GM12878 (cell line): Measurements from ENCODE around the gene PRRG3. TPM values are rescaled to one million over a fixed set of nuclear protein-coding genes. Genes with fewer than 3 reads are reported as not detected.

Source experiments
- ATAC-seq: fragments of 200-7000 bp; cut with Tn5 transposase; 3 replicates; pipeline ENCODE4 v1.9.1; 2020; ENCODE audit warnings: mild to moderate bottlenecking, moderate library complexity
- BruUV-seq: library from RNA; stranded (reverse); fragments of 400-500 nt; replicated peaks from 2 replicates; lab custom pipeline; 2021; lab: Mats Ljungman, UMichigan
- CTCF ChIA-PET: fragments of 300-600 bp; sonication (Branson Sonifier 250); formaldehyde crosslinking; extraction: SDS; loops from one replicate; lab custom pipeline; 2021; ENCODE audit warnings: inconsistent platforms; lab: Yijun Ruan, JAX
- POLR2A ChIA-PET: fragments of 350-600 bp; formaldehyde crosslinking; extraction: SDS; loops from one replicate; lab custom pipeline; 2021; ENCODE audit warnings: inconsistent platforms; lab: Charles Lee
- RAD21 ChIA-PET: fragments of 300-600 bp; sonication (Branson Sonifier 250); formaldehyde crosslinking; loops from one replicate; lab custom pipeline; 2023; ENCODE audit warnings: antibody characterized with exemption; ENCODE audit not compliant: unreplicated experiment; lab: Charles Lee
- SMC1A ChIA-PET: fragments of 300-600 bp; sonication (Branson Sonifier 250); formaldehyde crosslinking; loops from one replicate; lab custom pipeline; 2023; ENCODE audit not compliant: unreplicated experiment, uncharacterized antibody; lab: Charles Lee
- DNase-seq: peaks from one replicate; pipeline ENCODE4 v3.0.0-alpha.2; 2011; ENCODE audit warnings: low read depth, low spot score
- FAIRE-seq: peaks from 3 replicates; lab custom pipeline; 2011; peaks lifted over from hg19 to GRCh38; lab: Jason Lieb, UNC
- H2AFZ ChIP-seq: 2 replicates; pipeline ENCODE4 v1.6.0; 2011; ENCODE audit warnings: low read depth, low read length, control low read depth; ENCODE audit not compliant: control insufficient read depth
- H3K27ac ChIP-seq: 2 replicates; pipeline ENCODE4 v1.5.1; 2011; ENCODE audit warnings: control low read depth; ENCODE audit not compliant: control insufficient read depth, insufficient read depth
- H3K27me3 ChIP-seq, 2 experiments: replicated peaks in 1 of 2; 2 replicates each; pipeline versions ENCODE4 v1.6.0 to v1.6.1; 2011; ENCODE audit warnings: low read length in 1 of 2; ENCODE audit not compliant: control insufficient read depth in 2 of 2, insufficient read depth in 2 of 2
- H3K36me3 ChIP-seq, 2 experiments: 2 replicates each; pipeline ENCODE4 v1.5.1; 2011; ENCODE audit warnings: low read length in 1 of 2; ENCODE audit not compliant: control insufficient read depth in 2 of 2, insufficient read depth in 2 of 2
- H3K4me1 ChIP-seq: 2 replicates; pipeline ENCODE4 v1.6.1; 2011; ENCODE audit warnings: mild to moderate bottlenecking, low read length, moderate library complexity, mixed read lengths; ENCODE audit not compliant: control insufficient read depth, insufficient read depth
- H3K4me2 ChIP-seq: 2 replicates; pipeline ENCODE4 v1.6.0; 2011; ENCODE audit warnings: control low read depth; ENCODE audit not compliant: control insufficient read depth, insufficient read depth
- H3K4me3 ChIP-seq: fragments of 200-600 bp; sonication (generic); 2 replicates; pipeline ENCODE4 v1.5.1; 2016
- H3K79me2 ChIP-seq: 2 replicates; pipeline ENCODE4 v1.6.0; 2011; ENCODE audit warnings: low read length; ENCODE audit not compliant: control insufficient read depth, insufficient read depth
- H3K9ac ChIP-seq: 2 replicates; pipeline ENCODE4 v1.8.0; 2011; ENCODE audit warnings: low read length, control low read depth, mixed read lengths; ENCODE audit not compliant: control insufficient read depth, insufficient read depth
- H3K9me3 ChIP-seq: replicated peaks from 3 replicates; pipeline ENCODE4 v1.5.1; 2011; ENCODE audit warnings: mild to moderate bottlenecking, low read length; ENCODE audit not compliant: control insufficient read depth, insufficient read depth
- H4K20me1 ChIP-seq: 2 replicates; pipeline ENCODE4 v1.6.0; 2011; ENCODE audit not compliant: control insufficient read depth, insufficient read depth
- DPF2 ChIP-seq: fragments of 450-650 bp; IDR thresholded peaks from 2 replicates; pipeline ENCODE4 v1.6.1; 2017; ENCODE audit warnings: mild to moderate bottlenecking
- ETV6 ChIP-seq, 2 experiments: fragments of 450-650 bp in 1 of 2; IDR thresholded peaks in 1 of 2; conservative IDR thresholded peaks in 1 of 2; 2 replicates each; pipeline ENCODE4 v1.6.1; 2014; ENCODE audit warnings: antibody characterized with exemption in 1 of 2, borderline replicate concordance in 1 of 2, low read depth in 1 of 2, mild to moderate bottlenecking in 1 of 2, moderate library complexity in 1 of 2
- JUND ChIP-seq: IDR thresholded peaks from 2 replicates; pipeline ENCODE4 v1.6.1; 2012; ENCODE audit warnings: low read depth, mild to moderate bottlenecking, low read length, improper control_type of control experiment, moderate library complexity
- KAT2A ChIP-seq: conservative IDR thresholded peaks from 2 replicates; pipeline ENCODE4 v1.6.1; 2011; ENCODE audit warnings: low read depth, low read length; ENCODE audit not compliant: control insufficient read depth
- MTA2 ChIP-seq: fragments of 450-650 bp; IDR thresholded peaks from 2 replicates; pipeline ENCODE4 v1.6.1; 2016; ENCODE audit warnings: low read depth, mild to moderate bottlenecking, moderate library complexity
- NBN ChIP-seq: fragments of 450-650 bp; IDR thresholded peaks from 2 replicates; pipeline ENCODE4 v1.6.1; 2016
- NFYA ChIP-seq: IDR thresholded peaks from 2 replicates; pipeline ENCODE4 v1.6.1; 2011; ENCODE audit warnings: low read depth, mild to moderate bottlenecking, low read length, improper control_type of control experiment, borderline replicate concordance
- RAD51 ChIP-seq: fragments of 450-650 bp; IDR thresholded peaks from 2 replicates; pipeline ENCODE4 v1.6.1; 2016; ENCODE audit warnings: moderate library complexity, mild to moderate bottlenecking, inconsistent platforms
- SIN3A ChIP-seq: IDR thresholded peaks from 2 replicates; pipeline ENCODE4 v1.6.1; 2012; ENCODE audit warnings: low read depth, low read length, improper control_type of control experiment
- SRF ChIP-seq, 2 experiments: IDR thresholded peaks; 2 replicates each; pipeline ENCODE4 v1.6.1; 2011; ENCODE audit warnings: low read depth in 2 of 2, low read length in 2 of 2, mild to moderate bottlenecking in 1 of 2, moderate library complexity in 1 of 2
- SUPT20H ChIP-seq: IDR thresholded peaks from 2 replicates; pipeline ENCODE4 v1.6.1; 2011; ENCODE audit warnings: low read depth, mild to moderate bottlenecking, low read length, moderate library complexity, borderline replicate concordance; ENCODE audit not compliant: control insufficient read depth
- ZNF217 ChIP-seq: fragments of 450-650 bp; IDR thresholded peaks from 2 replicates; pipeline ENCODE4 v1.6.1; 2017; ENCODE audit warnings: antibody characterized with exemption, mild to moderate bottlenecking
- WGBS: methylation state at CpG from one replicate; pipeline ENCODE4 v1.1.6; 2016; ENCODE audit warnings: low lambda C conversion rate; ENCODE audit not compliant: insufficient replicate concordance, insufficient coverage; ENCODE audit errors: missing lambda C conversion rate; 5-methylcytosine and 5-hydroxymethylcytosine counted together
- in situ Hi-C: fragments of 300-500 bp; cut with MboI; formaldehyde crosslinking; loops from 9 replicates; pipeline ENCODE4 v1.14.3; 2018; ENCODE audit warnings: mixed read lengths
- intact Hi-C: fragments of 100-400 bp; cut with micrococcal nuclease; formaldehyde crosslinking; loops from one replicate; pipeline ENCODE4 v1.14.2; 2022; ENCODE audit not compliant: unreplicated experiment
- polyA plus RNA-seq, 11 experiments: library from polyadenylated mRNA; depleted of rRNA in 4 of 11; unstranded in 6 of 11; stranded (reverse) in 5 of 11; fragments of >200 nt; fragmentation: Nextera tagmentation in 4 of 11; fragmentation: Illumina TruSeq in 1 of 11; extraction: Ambion mirVana in 4 of 11; extraction: Trizol in 1 of 11; gene quantifications; 1 replicate in 1 of 11; 2 replicates in 10 of 11; pipeline versions ENCODE4 v1.2.1 to v1.2.3, GENCODE V29; 2011 to 2016; ENCODE audit warnings: inconsistent platforms in 2 of 11, missing spikeins in 2 of 11, low read depth in 1 of 11
- total RNA-seq, 4 experiments: library from RNA; depleted of rRNA in 3 of 4; stranded (reverse); fragments of >200 nt in 3 of 4; fragmentation: Illumina TruSeq in 1 of 4; extraction: Trizol in 1 of 4; gene quantifications; 2 replicates each; pipeline versions ENCODE4 v1.2.1 to v1.2.3, GENCODE V29; 2013 to 2021
- TF ChIP-seq, protein P1 (sequence below): fragments of 450-650 bp; IDR thresholded peaks from 2 replicates; pipeline ENCODE4 v1.6.1; 2018; ENCODE audit warnings: borderline replicate concordance, mild to moderate bottlenecking; ENCODE audit not compliant: partially characterized antibody
- TF ChIP-seq, protein P2 (sequence below): IDR thresholded peaks from 2 replicates; pipeline ENCODE4 v1.6.1; 2011; ENCODE audit warnings: low read depth, mild to moderate bottlenecking, low read length, moderate library complexity, borderline replicate concordance; ENCODE audit errors: extremely low read depth
- TF ChIP-seq, protein P3 (sequence below): fragments of 450-650 bp; formaldehyde crosslinking; IDR thresholded peaks from 2 replicates; pipeline ENCODE4 v1.4.0; 2022; ENCODE audit warnings: mild to moderate bottlenecking, moderate library complexity

Gene PRRG3
- total and polyA plus RNA-seq, 10 of the 15 experiments (the other 5 are each of a cell fraction or from before 2014, with no cell fraction given): under 0.01 TPM; not detected in 9

- TF ChIP-seq, protein P1, sequence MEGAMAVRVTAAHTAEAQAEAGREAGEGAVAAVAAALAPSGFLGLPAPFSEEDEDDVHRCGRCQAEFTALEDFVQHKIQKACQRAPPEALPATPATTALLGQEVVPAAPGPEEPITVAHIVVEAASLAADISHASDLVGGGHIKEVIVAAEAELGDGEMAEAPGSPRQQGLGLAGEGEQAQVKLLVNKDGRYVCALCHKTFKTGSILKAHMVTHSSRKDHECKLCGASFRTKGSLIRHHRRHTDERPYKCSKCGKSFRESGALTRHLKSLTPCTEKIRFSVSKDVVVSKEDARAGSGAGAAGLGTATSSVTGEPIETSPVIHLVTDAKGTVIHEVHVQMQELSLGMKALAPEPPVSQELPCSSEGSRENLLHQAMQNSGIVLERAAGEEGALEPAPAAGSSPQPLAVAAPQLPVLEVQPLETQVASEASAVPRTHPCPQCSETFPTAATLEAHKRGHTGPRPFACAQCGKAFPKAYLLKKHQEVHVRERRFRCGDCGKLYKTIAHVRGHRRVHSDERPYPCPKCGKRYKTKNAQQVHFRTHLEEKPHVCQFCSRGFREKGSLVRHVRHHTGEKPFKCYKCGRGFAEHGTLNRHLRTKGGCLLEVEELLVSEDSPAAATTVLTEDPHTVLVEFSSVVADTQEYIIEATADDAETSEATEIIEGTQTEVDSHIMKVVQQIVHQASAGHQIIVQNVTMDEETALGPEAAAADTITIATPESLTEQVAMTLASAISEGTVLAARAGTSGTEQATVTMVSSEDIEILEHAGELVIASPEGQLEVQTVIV: no peak
Measured at GRCh38 chrX:151745651-151746050, 50.4 kb downstream of the PRRG3 start (continued).

GRCh38 chrX:151746502-151746901 lies 51.2 kb downstream of the PRRG3 start:
- ATAC-seq (no peak), DNase-seq (no peak), FAIRE-seq (no peak)
- in situ Hi-C loops: no loop called here
- Histone ChIP-seq H3K9me3 (no peaks in the 10 kb centered on the region), H2AFZ (no peak overlapping the region), H3K4me2 (no peak overlapping the region), H3K4me3 (no peak overlapping the region), H3K36me3 (no peaks in the 10 kb centered on the region), H3K4me1 (no peaks in the 10 kb centered on the region), H3K27ac (no peak overlapping the region), H3K79me2 (no peaks in the 10 kb centered on the region), H3K9ac (no peak overlapping the region), H3K27me3 (no peaks in the 10 kb centered on the region; a peak in 1 of 4 replicates), H4K20me1 (no peaks in the 10 kb centered on the region)
- ChIA-PET POLR2A (no interaction called here), SMC1A (interaction anchor here (0.8 kb wide), 1 partner anchor 14 kb away, joined by 3 read pairs; no protein-coding TSS in a partner anchor), RAD21 (no interaction called here), CTCF (interaction anchor here (0.8 to 0.9 kb wide), 2 partner anchors 1064 to 1078 kb away, joined by 3 read pairs; no protein-coding TSS in a partner anchor)
- WGBS: 0% methylated on average over 2 of the region's 2 CpGs
- intact Hi-C loops: no loop called here
- BruUV-seq: no TSS peak
- TF ChIP-seq RAD51: no peak
- TF ChIP-seq SIN3A: no peak
- TF ChIP-seq MTA2: no peak
- TF ChIP-seq ZNF217: no peak
- TF ChIP-seq NBN: no peak
- TF ChIP-seq, protein P2, sequence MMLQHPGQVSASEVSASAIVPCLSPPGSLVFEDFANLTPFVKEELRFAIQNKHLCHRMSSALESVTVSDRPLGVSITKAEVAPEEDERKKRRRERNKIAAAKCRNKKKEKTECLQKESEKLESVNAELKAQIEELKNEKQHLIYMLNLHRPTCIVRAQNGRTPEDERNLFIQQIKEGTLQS: no peak
- no peak for TF ChIP-seq SUPT20H
- TF ChIP-seq DPF2: no peak
- no peak for TF ChIP-seq NFYA
- TF ChIP-seq ETV6 (conservative IDR thresholded peaks at IDR 0.05 in 1 of 2, IDR thresholded peaks at IDR 0.05 in 1 of 2; ENCODE audit: borderline replicate concordance in 1 of 2, low read depth in 1 of 2): no peak
- no peak for TF ChIP-seq SRF (IDR thresholded peaks at IDR 0.05; ENCODE audit: low read depth in 2 of 2, low read length in 2 of 2)
- TF ChIP-seq, protein P3, sequence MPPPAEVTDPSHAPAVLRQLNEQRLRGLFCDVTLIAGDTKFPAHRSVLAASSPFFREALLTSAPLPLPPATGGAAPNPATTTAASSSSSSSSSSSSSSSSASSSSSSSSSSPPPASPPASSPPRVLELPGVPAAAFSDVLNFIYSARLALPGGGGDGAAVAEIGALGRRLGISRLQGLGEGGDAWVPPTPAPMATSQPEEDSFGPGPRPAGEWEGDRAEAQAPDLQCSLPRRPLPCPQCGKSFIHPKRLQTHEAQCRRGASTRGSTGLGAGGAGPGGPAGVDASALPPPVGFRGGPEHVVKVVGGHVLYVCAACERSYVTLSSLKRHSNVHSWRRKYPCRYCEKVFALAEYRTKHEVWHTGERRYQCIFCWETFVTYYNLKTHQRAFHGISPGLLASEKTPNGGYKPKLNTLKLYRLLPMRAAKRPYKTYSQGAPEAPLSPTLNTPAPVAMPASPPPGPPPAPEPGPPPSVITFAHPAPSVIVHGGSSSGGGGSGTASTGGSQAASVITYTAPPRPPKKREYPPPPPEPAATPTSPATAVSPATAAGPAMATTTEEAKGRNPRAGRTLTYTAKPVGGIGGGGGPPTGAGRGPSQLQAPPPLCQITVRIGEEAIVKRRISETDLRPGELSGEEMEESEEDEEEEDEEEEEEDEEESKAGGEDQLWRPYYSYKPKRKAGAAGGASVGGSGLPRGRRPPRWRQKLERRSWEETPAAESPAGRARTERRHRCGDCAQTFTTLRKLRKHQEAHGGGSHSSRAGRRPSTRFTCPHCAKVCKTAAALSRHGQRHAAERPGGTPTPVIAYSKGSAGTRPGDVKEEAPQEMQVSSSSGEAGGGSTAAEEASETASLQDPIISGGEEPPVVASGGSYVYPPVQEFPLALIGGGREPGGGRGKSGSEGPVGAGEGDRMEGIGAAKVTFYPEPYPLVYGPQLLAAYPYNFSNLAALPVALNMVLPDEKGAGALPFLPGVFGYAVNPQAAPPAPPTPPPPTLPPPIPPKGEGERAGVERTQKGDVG: no peak
- TF ChIP-seq KAT2A: no peak
- no peak for TF ChIP-seq JUND
